PC-3 (cell line): ENCODE measurements around the gene AKAP7. TPM values are rescaled to one million over a fixed set of nuclear protein-coding genes. Genes with fewer than 3 reads are reported as not detected.

ENCODE experiments used
- ATAC-seq: fragments of 200-7000 bp; cut with Tn5 transposase; 2 replicates; pipeline ENCODE4 v1.9.1; 2020; ENCODE audit warnings: mild to moderate bottlenecking, moderate library complexity
- BruUV-seq: library from RNA; stranded (reverse); fragments of 400-500 nt; replicated peaks from 2 replicates; lab custom pipeline; 2021; lab: Mats Ljungman, UMichigan
- CTCF ChIA-PET: fragments of 300-600 bp; sonication (Branson Sonifier 250); formaldehyde crosslinking; loops from one replicate; lab custom pipeline; 2022; ENCODE audit warnings: antibody characterized with exemption; lab: Charles Lee
- POLR2A ChIA-PET: fragments of 300-600 bp; sonication (Branson Sonifier 250); formaldehyde crosslinking; loops from one replicate; lab custom pipeline; 2022; ENCODE audit warnings: antibody characterized with exemption; ENCODE audit not compliant: unreplicated experiment; lab: Charles Lee
- DNase-seq: peaks from one replicate; pipeline ENCODE4 v3.0.0-alpha.2; 2015
- H2AFZ ChIP-seq: fragments of 300-600 bp; sonication (generic); 2 replicates; pipeline ENCODE4 v1.6.0; 2016; ENCODE audit warnings: antibody characterized with exemption, low read length
- H3F3A ChIP-seq: fragments of 300-600 bp; sonication (generic); one replicate; pipeline ENCODE4 v1.6.0; 2017; ENCODE audit warnings: antibody characterized with exemption, low read length, control low read depth, mild to moderate bottlenecking; ENCODE audit not compliant: unreplicated experiment
- H3K27ac ChIP-seq: fragments of 300-600 bp; sonication (generic); 2 replicates; pipeline ENCODE4 v1.5.1; 2016; ENCODE audit warnings: mild to moderate bottlenecking, low read length
- H3K27me3 ChIP-seq: fragments of 300-600 bp; sonication (generic); 2 replicates; pipeline ENCODE4 v1.6.1; 2016; ENCODE audit warnings: low read length, mixed read lengths
- H3K36me3 ChIP-seq: fragments of 300-600 bp; sonication (generic); 2 replicates; pipeline ENCODE4 v1.6.1; 2016; ENCODE audit warnings: low read depth, mixed run types, low read length, mixed read lengths
- H3K4me1 ChIP-seq: fragments of 300-600 bp; sonication (generic); 2 replicates; pipeline ENCODE4 v1.5.1; 2016; ENCODE audit warnings: low read length; ENCODE audit not compliant: insufficient read depth
- H3K4me2 ChIP-seq: fragments of 300-600 bp; sonication (generic); 2 replicates; pipeline ENCODE4 v1.6.0; 2016; ENCODE audit warnings: low read length
- H3K4me3 ChIP-seq: fragments of 300-600 bp; sonication (generic); 2 replicates; pipeline ENCODE4 v1.5.1; 2016; ENCODE audit warnings: mild to moderate bottlenecking, low read length, mixed read lengths
- H3K79me2 ChIP-seq: fragments of 300-600 bp; sonication (generic); 2 replicates; pipeline ENCODE4 v1.6.1; 2017; ENCODE audit warnings: low read length, mixed read lengths
- H3K9ac ChIP-seq: fragments of 300-600 bp; sonication (generic); 2 replicates; pipeline ENCODE4 v1.6.0; 2016; ENCODE audit warnings: mild to moderate bottlenecking, low read length
- H3K9me2 ChIP-seq: fragments of 300-600 bp; sonication (generic); replicated peaks from 2 replicates; pipeline ENCODE4 v1.6.1; 2016; ENCODE audit warnings: mixed run types, low read length, mixed read lengths
- H3K9me3 ChIP-seq: fragments of 300-600 bp; sonication (generic); 2 replicates; pipeline ENCODE4 v1.6.1; 2016; ENCODE audit warnings: low read length, mixed read lengths
- H4K20me1 ChIP-seq: fragments of 300-600 bp; sonication (generic); 2 replicates; pipeline ENCODE4 v1.6.1; 2016; ENCODE audit warnings: low read length, mixed read lengths
- EZH2 ChIP-seq: fragments of 300-600 bp; sonication (generic); IDR thresholded peaks from one replicate; pipeline ENCODE4 v1.6.1; 2017; ENCODE audit warnings: antibody characterized with exemption, mild to moderate bottlenecking, low read length; ENCODE audit not compliant: unreplicated experiment
- EZH2phosphoT487 ChIP-seq: fragments of 300-600 bp; sonication (generic); IDR thresholded peaks from 2 replicates; pipeline ENCODE4 v1.6.1; 2018; ENCODE audit warnings: mild to moderate bottlenecking, antibody characterized with exemption, low read length, borderline replicate concordance
- intact Hi-C: fragments of 100-400 bp; cut with micrococcal nuclease; formaldehyde crosslinking; loops from 2 replicates; pipeline ENCODE4 v1.9.0; 2023
- total RNA-seq: library from RNA; depleted of rRNA; stranded (reverse); fragments of >200 nt; gene quantifications from 2 replicates; pipeline ENCODE4 v1.2.3, GENCODE V29; 2014
- TF ChIP-seq, protein P1 (sequence below): fragments of 300-600 bp; sonication (generic); conservative IDR thresholded peaks from 2 replicates; pipeline ENCODE4 v1.5.1; 2017; ENCODE audit warnings: antibody characterized with exemption, low read depth, mild to moderate bottlenecking, low read length

AKAP7 gene
- total RNA-seq, 1 experiment from 2014 or later = 3.6 TPM

DNA sequence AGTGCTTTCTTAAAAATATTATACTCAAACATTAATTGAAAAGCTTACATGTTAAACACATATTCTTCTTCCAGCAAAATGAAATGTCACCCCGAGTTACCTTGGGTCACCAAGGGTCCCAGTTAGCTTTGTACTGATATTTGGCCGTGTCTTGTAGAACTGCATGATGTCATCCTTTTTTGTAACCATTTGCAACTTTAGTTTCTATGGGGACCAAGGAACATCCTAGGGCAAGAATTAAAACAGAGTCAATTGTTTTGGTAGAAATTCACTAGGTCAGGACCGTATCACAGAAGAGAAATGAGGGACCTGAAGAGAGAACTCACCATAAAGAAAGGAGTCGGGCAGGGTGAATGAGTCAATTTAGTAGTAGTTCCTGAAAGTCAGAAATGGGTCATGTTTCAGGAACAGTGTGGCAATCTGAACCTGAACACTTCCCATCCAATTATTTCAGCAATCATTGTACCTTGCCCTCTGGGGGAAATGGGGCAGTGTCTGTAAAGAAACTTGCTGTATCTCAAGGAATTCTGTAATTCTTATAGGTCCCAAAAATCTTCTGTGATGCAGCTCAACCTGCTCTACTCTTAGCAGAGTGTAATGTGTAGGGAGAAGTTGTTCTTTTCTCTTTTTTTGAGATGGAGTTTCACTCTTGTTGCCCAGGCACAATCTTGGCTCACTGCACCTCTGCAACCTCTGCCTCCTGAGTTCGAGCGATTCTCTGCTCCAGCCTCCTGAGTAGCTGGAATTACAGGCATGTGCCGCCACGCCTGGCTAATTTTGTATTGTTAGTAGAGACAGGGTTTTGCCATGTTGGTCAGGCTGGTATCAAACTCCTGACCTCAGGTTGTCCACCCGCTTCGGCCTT, 5.3 kb upstream of the AKAP7 start:
- Histone ChIP-seq H3K9ac (no peak overlapping the region), H2AFZ (no peak overlapping the region), H3K36me3 (no peaks in the 10 kb centered on the region), H3K4me2 (no peak overlapping the region), H4K20me1 (no peaks in the 10 kb centered on the region), H3K4me1 (peaks cover 8% of the 10 kb centered on the region), H3K27me3 (no peaks in the 10 kb centered on the region), H3K9me3 (no peaks in the 10 kb centered on the region), H3K79me2 (no peaks in the 10 kb centered on the region), H3K27ac (no peak overlapping the region), H3K4me3 (no peak overlapping the region), H3K9me2 (no peaks in the 10 kb centered on the region), H3F3A (no peaks in the 10 kb centered on the region)
- intact Hi-C loops = no loop called here
- no peak for ATAC-seq
- DNase-seq = peak; percentile 15
- POLR2A ChIA-PET = no interaction called here
- CTCF ChIA-PET = interaction anchor here (0.7 kb wide), 1 partner anchor 389 kb away, joined by 4 read pairs; no protein-coding TSS in a partner anchor
- BruUV-seq = no TSS peak
- no peak for TF ChIP-seq EZH2phosphoT487
- TF ChIP-seq, protein P1, sequence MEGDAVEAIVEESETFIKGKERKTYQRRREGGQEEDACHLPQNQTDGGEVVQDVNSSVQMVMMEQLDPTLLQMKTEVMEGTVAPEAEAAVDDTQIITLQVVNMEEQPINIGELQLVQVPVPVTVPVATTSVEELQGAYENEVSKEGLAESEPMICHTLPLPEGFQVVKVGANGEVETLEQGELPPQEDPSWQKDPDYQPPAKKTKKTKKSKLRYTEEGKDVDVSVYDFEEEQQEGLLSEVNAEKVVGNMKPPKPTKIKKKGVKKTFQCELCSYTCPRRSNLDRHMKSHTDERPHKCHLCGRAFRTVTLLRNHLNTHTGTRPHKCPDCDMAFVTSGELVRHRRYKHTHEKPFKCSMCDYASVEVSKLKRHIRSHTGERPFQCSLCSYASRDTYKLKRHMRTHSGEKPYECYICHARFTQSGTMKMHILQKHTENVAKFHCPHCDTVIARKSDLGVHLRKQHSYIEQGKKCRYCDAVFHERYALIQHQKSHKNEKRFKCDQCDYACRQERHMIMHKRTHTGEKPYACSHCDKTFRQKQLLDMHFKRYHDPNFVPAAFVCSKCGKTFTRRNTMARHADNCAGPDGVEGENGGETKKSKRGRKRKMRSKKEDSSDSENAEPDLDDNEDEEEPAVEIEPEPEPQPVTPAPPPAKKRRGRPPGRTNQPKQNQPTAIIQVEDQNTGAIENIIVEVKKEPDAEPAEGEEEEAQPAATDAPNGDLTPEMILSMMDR = no peak
- TF ChIP-seq EZH2 = no peak

GRCh38 chr6:131130554-131130940, 4.7 kb upstream of the AKAP7 start:
- no peak overlapping the region for H3K4me3 ChIP-seq
- DNase-seq (no peak), ATAC-seq (no peak)
- no peak overlapping the region for H3K4me2 ChIP-seq
- H2AFZ ChIP-seq = no peak overlapping the region
- ChIA-PET POLR2A (no interaction called here), CTCF (no interaction called here)
- peaks cover 10% of the 10 kb centered on the region for H3K4me1 ChIP-seq
- BruUV-seq = no TSS peak
- intact Hi-C loops = no loop called here
- H3K9me2 ChIP-seq = no peaks in the 10 kb centered on the region
- H3K79me2 ChIP-seq = no peaks in the 10 kb centered on the region
- H3F3A ChIP-seq = no peaks in the 10 kb centered on the region
- no peaks in the 10 kb centered on the region for H3K9me3 ChIP-seq
- no peaks in the 10 kb centered on the region for H4K20me1 ChIP-seq
- TF ChIP-seq EZH2phosphoT487 (no peak), EZH2 (no peak)
- TF ChIP-seq, protein P1 = no peak
- H3K27me3 ChIP-seq = no peaks in the 10 kb centered on the region
- no peak overlapping the region for H3K27ac ChIP-seq
- no peaks in the 10 kb centered on the region for H3K36me3 ChIP-seq
- no peak overlapping the region for H3K9ac ChIP-seq

GRCh38 chr6:131132360-131132759, 2.9 kb upstream of the AKAP7 start:
- Histone ChIP-seq H4K20me1 (no peaks in the 10 kb centered on the region), H3K4me3 (no peak overlapping the region), H3K36me3 (no peaks in the 10 kb centered on the region), H3K27me3 (no peaks in the 10 kb centered on the region), H3K9me3 (no peaks in the 10 kb centered on the region), H3F3A (no peaks in the 10 kb centered on the region), H3K4me1 (peaks cover 17% of the 10 kb centered on the region), H3K79me2 (no peaks in the 10 kb centered on the region), H3K27ac (no peak overlapping the region), H3K9ac (no peak overlapping the region), H3K4me2 (no peak overlapping the region), H3K9me2 (no peaks in the 10 kb centered on the region), H2AFZ (no peak overlapping the region)
- TF ChIP-seq EZH2 (no peak), EZH2phosphoT487 (no peak)
- TF ChIP-seq, protein P1 = no peak
- no TSS peak for BruUV-seq
- DNase-seq (no peak), ATAC-seq (no peak)
- CTCF ChIA-PET = no interaction called here
- intact Hi-C loops = no loop called here
- POLR2A ChIA-PET = no interaction called here
